ENCODE results near the gene CDC42BPA. TPM values are rescaled to one million over a fixed set of nuclear protein-coding genes. Genes with fewer than 3 reads are reported as not detected.

The CDC42BPA gene
- total and polyA plus RNA-seq, 2 donors (not counting 3 experiments of a cell fraction or from before 2014, with no cell fraction given), result 26.1 to 92.6 TPM

DNA sequence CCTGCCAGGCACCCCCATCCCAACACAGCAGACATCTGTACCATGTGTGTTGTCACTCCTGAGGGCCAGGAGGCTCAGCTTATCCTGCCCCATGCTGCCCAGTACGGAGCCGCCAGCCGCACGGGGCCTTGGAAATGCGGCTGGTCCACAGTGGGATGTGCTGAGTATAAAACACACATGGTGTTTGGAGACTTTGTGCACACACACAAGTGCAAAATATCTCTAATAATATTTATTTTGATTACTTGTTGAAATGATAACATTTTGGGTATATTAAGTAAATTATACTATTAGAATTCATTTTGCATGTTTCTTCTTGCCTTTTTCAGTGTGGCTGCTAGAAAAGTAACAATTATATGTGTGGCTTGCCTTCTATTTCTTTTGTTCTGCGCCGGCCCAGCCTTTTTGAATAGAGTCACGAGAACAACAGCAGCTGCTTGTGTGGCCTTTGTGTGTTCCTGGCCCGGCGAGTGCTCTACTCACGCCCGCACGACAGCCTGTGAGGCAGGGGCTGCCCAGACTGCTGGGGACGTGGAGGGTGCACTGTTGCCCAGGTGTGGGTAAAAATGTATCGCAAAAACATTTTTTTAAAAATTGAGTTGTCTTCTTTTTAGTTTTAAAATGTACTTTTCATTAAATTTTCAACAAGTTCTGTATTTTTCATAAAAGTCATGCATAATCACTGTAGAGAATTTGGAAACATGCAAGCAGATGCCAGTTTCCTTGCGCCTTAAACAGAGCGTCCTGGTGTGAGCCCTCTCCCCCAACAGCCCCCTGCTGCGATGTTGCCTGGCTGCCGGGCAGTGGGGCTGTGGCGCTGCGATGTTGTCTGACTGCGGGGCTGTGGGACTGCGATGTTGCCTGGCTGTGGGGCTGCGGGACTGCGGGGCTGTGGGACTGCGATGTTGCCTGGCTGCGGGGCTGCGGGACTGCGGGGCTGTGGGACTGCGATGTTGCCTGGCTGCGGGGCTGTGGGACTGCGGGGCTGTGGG lies 342.7 kb downstream of the CDC42BPA start:
- TF ChIP-seq EZH2 (IDR thresholded peaks at IDR 0.05; ENCODE audit: borderline replicate concordance, low read depth, low read length, severe bottlenecking) (no peak), POLR2A (IDR thresholded peaks at IDR 0.05; ENCODE audit: low read depth, low read length) (no peak), GATA2 (IDR thresholded peaks at IDR 0.05; ENCODE audit: insufficient read depth, insufficient read length, low read depth, low read length) (no peak), FOS (IDR thresholded peaks at IDR 0.05; ENCODE audit: borderline replicate concordance, insufficient read depth, low read length) (no peak), MYC (IDR thresholded peaks at IDR 0.05; ENCODE audit: low read depth, low read length) (no peak), JUN (IDR thresholded peaks at IDR 0.05; ENCODE audit: borderline replicate concordance, insufficient read depth, insufficient read length, low read depth) (no peak), POLR2AphosphoS5 (IDR thresholded peaks at IDR 0.05; ENCODE audit: insufficient read depth, low read depth, low read length) (no peak)
- TF ChIP-seq, protein P1, sequence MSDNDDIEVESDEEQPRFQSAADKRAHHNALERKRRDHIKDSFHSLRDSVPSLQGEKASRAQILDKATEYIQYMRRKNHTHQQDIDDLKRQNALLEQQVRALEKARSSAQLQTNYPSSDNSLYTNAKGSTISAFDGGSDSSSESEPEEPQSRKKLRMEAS (IDR thresholded peaks at IDR 0.05; ENCODE audit: insufficient read depth, insufficient read length), result no peak
- TF ChIP-seq, protein P2, sequence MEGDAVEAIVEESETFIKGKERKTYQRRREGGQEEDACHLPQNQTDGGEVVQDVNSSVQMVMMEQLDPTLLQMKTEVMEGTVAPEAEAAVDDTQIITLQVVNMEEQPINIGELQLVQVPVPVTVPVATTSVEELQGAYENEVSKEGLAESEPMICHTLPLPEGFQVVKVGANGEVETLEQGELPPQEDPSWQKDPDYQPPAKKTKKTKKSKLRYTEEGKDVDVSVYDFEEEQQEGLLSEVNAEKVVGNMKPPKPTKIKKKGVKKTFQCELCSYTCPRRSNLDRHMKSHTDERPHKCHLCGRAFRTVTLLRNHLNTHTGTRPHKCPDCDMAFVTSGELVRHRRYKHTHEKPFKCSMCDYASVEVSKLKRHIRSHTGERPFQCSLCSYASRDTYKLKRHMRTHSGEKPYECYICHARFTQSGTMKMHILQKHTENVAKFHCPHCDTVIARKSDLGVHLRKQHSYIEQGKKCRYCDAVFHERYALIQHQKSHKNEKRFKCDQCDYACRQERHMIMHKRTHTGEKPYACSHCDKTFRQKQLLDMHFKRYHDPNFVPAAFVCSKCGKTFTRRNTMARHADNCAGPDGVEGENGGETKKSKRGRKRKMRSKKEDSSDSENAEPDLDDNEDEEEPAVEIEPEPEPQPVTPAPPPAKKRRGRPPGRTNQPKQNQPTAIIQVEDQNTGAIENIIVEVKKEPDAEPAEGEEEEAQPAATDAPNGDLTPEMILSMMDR (IDR thresholded peaks at IDR 0.05; ENCODE audit: extremely low read depth in 1 of 2, insufficient read depth in 1 of 2, low read depth in 1 of 2, low read length in 2 of 2), result no peak
- intact Hi-C loops (cut with micrococcal nuclease), result no loop called here
- no peaks in the 10 kb centered on the region for H3K9me3 ChIP-seq (replicated peaks; ENCODE audit: control insufficient read depth, insufficient read depth, low read length)
- BruUV-seq (replicated peaks), result no TSS peak
- ChIA-PET CTCF (interaction anchor here (2.1 to 2.4 kb wide), 2 partner anchors 30 to 349 kb away, joined by 5 to 7 read pairs; no protein-coding TSS in a partner anchor), POLR2A (no interaction called here)
- no peaks in the 10 kb centered on the region for H4K20me1 ChIP-seq (replicated peaks; ENCODE audit: control insufficient read depth, extremely low read depth, insufficient read depth, low read length)
- no peak overlapping the region for H3K4me2 ChIP-seq (ENCODE audit: insufficient read depth, low read length)
- H3K4me1 ChIP-seq (ENCODE audit: control insufficient read depth, extremely low read depth, insufficient read depth, low read length), result no peaks in the 10 kb centered on the region
- dilution Hi-C loops (cut with MboI; ENCODE audit: extremely low pct_ligation_motif_present, low sequenced_read_pairs), result no loop called here
- H3K36me3 ChIP-seq (ENCODE audit: control insufficient read depth in 2 of 2, extremely low read depth in 1 of 2, insufficient read depth in 2 of 2, low read length in 2 of 2), result no peaks in the 10 kb centered on the region
- no peak overlapping the region for H3K27ac ChIP-seq (ENCODE audit: insufficient read depth, low read depth, low read length)
- no peaks in the 10 kb centered on the region for H3K27me3 ChIP-seq (ENCODE audit: control insufficient read depth in 2 of 2, insufficient read depth in 2 of 2, low read length in 2 of 2)
- no peaks in the 10 kb centered on the region for H3K79me2 ChIP-seq (ENCODE audit: control insufficient read depth, insufficient read depth, low read length)
- no peak overlapping the region for H3K9ac ChIP-seq (replicated peaks; ENCODE audit: extremely low read depth, insufficient read depth, low read length)
- FAIRE-seq, result no peak
- no peak overlapping the region for H3K4me3 ChIP-seq (replicated peaks in 1 of 3; ENCODE audit: insufficient read depth in 1 of 3, low read depth in 1 of 3, low read length in 3 of 3)
- no peak overlapping the region for H2AFZ ChIP-seq (ENCODE audit: low read depth, low read length)
- H3K9me1 ChIP-seq (replicated peaks; ENCODE audit: control insufficient read depth, extremely low read depth, insufficient read depth, low read length), result no peaks in the 10 kb centered on the region
- DNase-seq (ENCODE audit: low read depth, low spot score), result no peak

All from endothelial cell of umbilical vein (primary cell).